Left lung (tissue), 10 donors: ENCODE results near the gene CAPNS2. TPM values are rescaled to one million over a fixed set of nuclear protein-coding genes. Genes with fewer than 3 reads are reported as not detected.

ENCODE experiments used
- ATAC-seq: fragments of 200-7000 bp; cut with Tn5 transposase; one replicate; pipeline ENCODE4 v1.9.1; 2020; ENCODE audit warnings: moderate library complexity
- DNase-seq, 4 donors: peaks; one replicate each; pipeline ENCODE4 v3.0.0-alpha.2; 2013 to 2020
- H3K27ac ChIP-seq, 2 donors: fragments of 200-600 bp; sonication (generic) in 1 of 2; one replicate each; pipeline versions ENCODE4 v1.5.0 to v1.8.0; 2020 to 2021
- H3K27me3 ChIP-seq, 2 donors: fragments of 200-600 bp; sonication (generic) in 1 of 2; one replicate each; pipeline versions ENCODE4 v1.5.0 to v1.8.0; 2020 to 2021
- H3K36me3 ChIP-seq, 2 donors: fragments of 200-600 bp; sonication (generic) in 1 of 2; one replicate each; pipeline versions ENCODE4 v1.5.0 to v1.8.0; 2020 to 2021
- H3K4me1 ChIP-seq, 2 donors: fragments of 200-600 bp; one replicate each; pipeline ENCODE4 v1.8.0; 2021
- H3K4me3 ChIP-seq, 2 donors: fragments of 200-600 bp; sonication (generic) in 1 of 2; one replicate each; pipeline versions ENCODE4 v1.5.0 to v1.8.0; 2020 to 2021; ENCODE audit warnings: mild to moderate bottlenecking in 1 of 2
- H3K9me3 ChIP-seq, 2 donors: fragments of 200-600 bp; sonication (generic) in 1 of 2; one replicate each; pipeline versions ENCODE4 v1.5.0 to v1.8.0; 2020 to 2021
- intact Hi-C, 2 donors: fragments of 100-400 bp; cut with DNase I; formaldehyde crosslinking; loops; one replicate each; pipeline versions ENCODE4 v1.11.2 to v1.14.2; 2022
- polyA plus RNA-seq, 6 donors: library from polyadenylated mRNA; unstranded; fragments of 120-200 nt; gene quantifications; one replicate each; pipeline ENCODE4 v1.2.1, GENCODE V29; 2013; ENCODE audit not compliant: insufficient read length in 6 of 6
- total RNA-seq, 2 donors: library from RNA; stranded (reverse); fragmentation: NEBNext Ultra II Directional; extraction: Animal tissue kit (Norgen Biotek cat#: 25700); gene quantifications; one replicate each; pipeline ENCODE4 v1.2.1, GENCODE V29; 2021
- TF ChIP-seq, protein P1 (sequence below), 2 donors: fragments of 200-600 bp; sonication (generic) in 1 of 2; IDR thresholded peaks; one replicate each; pipeline versions ENCODE4 v1.5.0 to v1.8.0; 2021; ENCODE audit warnings: antibody characterized with exemption in 2 of 2
- donor health status: DM: no; HTN: yes; CAD: no.
- donor health status: DM: no; HTN: no; CAD: no.

CAPNS2 gene
- total and polyA plus RNA-seq, 8 donors = 0.24 to 1.2 (median 0.32) TPM; not detected in 1

DNA sequence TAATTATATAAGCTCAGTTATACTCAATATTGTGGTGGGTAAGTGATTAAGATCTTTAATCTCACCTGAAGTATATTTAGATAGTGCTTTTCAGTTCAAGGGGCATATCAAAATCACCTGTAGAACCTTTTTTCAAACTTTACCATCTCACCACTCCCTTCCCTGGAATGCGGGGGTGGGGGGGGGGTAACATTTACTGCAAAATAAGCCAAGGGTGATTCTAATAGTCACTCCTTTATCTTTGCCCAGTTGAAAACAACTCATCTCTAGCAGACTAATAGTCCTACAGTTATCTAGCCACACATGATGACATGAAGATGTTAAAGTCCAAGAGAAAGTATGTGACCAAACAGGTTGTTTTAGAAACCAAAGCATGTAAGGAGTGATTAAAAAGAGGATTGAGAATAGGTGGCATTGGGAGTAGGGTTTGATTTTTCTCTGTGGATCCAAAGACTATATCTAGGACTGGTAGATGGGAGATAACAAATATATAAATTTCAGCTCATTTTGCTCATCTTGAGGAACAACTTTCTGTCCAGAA, 36.1 kb upstream of the CAPNS2 start:
- H3K4me1 ChIP-seq = peaks cover 0 to 8% of the 10 kb centered on the region in 2 donors
- DNase-seq (no peak), ATAC-seq (no peak)
- H3K36me3 ChIP-seq = peaks cover 0 to 33% of the 10 kb centered on the region in 2 donors
- H3K9me3 ChIP-seq = no peaks in the 10 kb centered on the region
- no peak overlapping the region for H3K4me3 ChIP-seq
- H3K27me3 ChIP-seq = no peaks in the 10 kb centered on the region
- TF ChIP-seq, protein P1, sequence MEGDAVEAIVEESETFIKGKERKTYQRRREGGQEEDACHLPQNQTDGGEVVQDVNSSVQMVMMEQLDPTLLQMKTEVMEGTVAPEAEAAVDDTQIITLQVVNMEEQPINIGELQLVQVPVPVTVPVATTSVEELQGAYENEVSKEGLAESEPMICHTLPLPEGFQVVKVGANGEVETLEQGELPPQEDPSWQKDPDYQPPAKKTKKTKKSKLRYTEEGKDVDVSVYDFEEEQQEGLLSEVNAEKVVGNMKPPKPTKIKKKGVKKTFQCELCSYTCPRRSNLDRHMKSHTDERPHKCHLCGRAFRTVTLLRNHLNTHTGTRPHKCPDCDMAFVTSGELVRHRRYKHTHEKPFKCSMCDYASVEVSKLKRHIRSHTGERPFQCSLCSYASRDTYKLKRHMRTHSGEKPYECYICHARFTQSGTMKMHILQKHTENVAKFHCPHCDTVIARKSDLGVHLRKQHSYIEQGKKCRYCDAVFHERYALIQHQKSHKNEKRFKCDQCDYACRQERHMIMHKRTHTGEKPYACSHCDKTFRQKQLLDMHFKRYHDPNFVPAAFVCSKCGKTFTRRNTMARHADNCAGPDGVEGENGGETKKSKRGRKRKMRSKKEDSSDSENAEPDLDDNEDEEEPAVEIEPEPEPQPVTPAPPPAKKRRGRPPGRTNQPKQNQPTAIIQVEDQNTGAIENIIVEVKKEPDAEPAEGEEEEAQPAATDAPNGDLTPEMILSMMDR (IDR thresholded peaks at IDR 0.05) = no peak
- H3K27ac ChIP-seq = no peak overlapping the region
- intact Hi-C loops = no loop called here

DNA sequence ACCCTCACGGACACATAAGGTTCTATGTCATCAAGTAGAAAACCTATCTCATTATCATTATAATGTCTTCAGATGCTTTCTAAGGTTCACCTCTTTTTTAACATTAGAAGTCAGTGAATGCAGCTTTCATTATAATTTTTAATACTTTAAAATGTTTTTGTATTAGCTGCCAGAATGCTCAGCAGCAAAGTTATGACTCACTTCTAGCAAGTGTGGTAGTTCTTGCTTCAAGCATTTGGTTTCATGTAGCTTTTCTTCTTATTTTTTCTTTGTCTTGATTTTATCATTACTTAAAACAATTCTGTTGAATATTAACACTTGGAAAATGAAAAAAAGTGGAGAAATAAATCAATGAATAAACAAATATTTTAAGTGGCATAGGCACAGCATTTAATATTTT, 34.3 kb upstream of the CAPNS2 start:
- DNase-seq (no peak), ATAC-seq (no peak)
- peaks cover 0 to 8% of the 10 kb centered on the region in 2 donors for H3K4me1 ChIP-seq
- intact Hi-C loops = no loop called here
- H3K27me3 ChIP-seq = no peaks in the 10 kb centered on the region
- TF ChIP-seq, protein P1 (IDR thresholded peaks at IDR 0.05) = no peak
- no peaks in the 10 kb centered on the region for H3K9me3 ChIP-seq
- H3K36me3 ChIP-seq = peaks cover 0 to 33% of the 10 kb centered on the region in 2 donors
- H3K27ac ChIP-seq = no peak overlapping the region
- H3K4me3 ChIP-seq = no peak overlapping the region

DNA sequence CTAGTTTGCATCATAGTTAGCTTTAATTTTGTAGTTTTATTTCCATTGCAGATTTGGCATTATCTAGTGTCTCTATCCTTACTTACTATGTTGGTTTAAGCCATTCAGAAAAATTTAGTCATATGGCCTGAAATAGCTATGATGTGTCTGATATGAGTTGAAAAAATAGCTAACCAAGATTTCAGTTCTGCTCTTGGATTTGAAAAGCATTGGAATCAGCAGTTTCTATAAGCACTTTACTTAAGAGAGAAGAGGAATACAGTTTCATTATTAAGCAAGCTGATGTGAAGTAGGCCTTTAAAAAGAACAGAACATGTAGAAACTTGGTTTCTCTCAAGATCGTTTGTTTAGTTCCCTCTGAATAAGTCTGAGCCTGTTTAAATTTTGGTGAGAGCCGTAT, 31.7 kb upstream of the CAPNS2 start:
- Histone ChIP-seq H3K27me3 (no peaks in the 10 kb centered on the region), H3K4me1 (peaks cover 0 to 22% of the 10 kb centered on the region in 2 donors), H3K27ac (peak overlapping the region; percentile 38 to 63), H3K4me3 (no peak overlapping the region), H3K9me3 (no peaks in the 10 kb centered on the region), H3K36me3 (peaks cover 0 to 26% of the 10 kb centered on the region in 2 donors)
- DNase-seq = no peak
- ATAC-seq = peak; percentile 72
- TF ChIP-seq, protein P1 (IDR thresholded peaks at IDR 0.05) = no peak
- intact Hi-C loops = no loop called here

DNA sequence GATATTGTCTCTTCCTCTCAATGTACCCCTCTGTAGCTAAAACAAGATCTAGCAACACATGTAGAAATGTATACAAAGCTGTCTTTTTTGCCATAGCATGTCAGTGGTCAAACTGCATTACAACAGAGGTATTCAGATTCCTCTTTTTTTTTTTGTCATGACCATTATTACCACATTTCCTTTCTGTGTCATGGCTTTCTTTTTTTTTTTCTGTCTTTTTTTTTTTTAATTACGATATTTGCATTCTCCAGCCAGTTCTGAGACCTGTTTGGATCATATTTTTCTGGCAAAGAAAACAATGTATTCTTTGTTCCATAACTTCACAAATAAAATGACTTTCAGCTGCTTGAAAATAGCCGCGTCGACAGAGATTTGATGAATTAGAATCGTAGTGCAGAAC, 27.4 kb upstream of the CAPNS2 start:
- ATAC-seq (no peak), DNase-seq (no peak)
- TF ChIP-seq, protein P1 (IDR thresholded peaks at IDR 0.05) = no peak
- intact Hi-C loops = no loop called here
- Histone ChIP-seq H3K27ac (peak overlapping the region in 1 of 2 donors; percentile 75), H3K27me3 (no peaks in the 10 kb centered on the region), H3K36me3 (no peaks in the 10 kb centered on the region), H3K4me3 (no peak overlapping the region), H3K4me1 (peaks cover 0 to 22% of the 10 kb centered on the region in 2 donors), H3K9me3 (no peaks in the 10 kb centered on the region)

DNA sequence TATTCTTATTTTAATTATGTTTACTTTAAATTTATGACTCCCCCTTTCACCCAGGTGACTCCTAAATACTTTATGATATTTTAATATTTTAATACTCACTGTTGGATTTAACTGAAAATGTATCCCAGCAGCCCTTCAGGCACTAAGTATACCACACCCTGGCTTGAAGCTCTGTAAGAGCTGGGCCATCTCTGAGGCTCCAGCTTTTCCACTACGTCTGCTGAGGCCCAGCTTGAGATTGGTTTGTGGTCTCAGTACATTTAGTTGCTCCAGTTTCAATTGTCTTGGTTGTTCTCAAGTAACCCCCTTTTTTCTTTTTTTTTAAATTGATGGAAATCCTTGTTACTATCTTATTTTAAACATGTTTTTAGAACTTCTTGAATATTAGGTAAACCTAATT, 27.0 kb upstream of the CAPNS2 start:
- intact Hi-C loops = no loop called here
- TF ChIP-seq, protein P1 (IDR thresholded peaks at IDR 0.05) = no peak
- peaks cover 0 to 20% of the 10 kb centered on the region in 2 donors for H3K4me1 ChIP-seq
- peak overlapping the region in 1 of 2 donors; percentile 75 for H3K27ac ChIP-seq
- ATAC-seq = no peak
- no peak overlapping the region for H3K4me3 ChIP-seq
- no peaks in the 10 kb centered on the region for H3K27me3 ChIP-seq
- peaks cover 0 to 4% of the 10 kb centered on the region in 2 donors for H3K36me3 ChIP-seq
- no peaks in the 10 kb centered on the region for H3K9me3 ChIP-seq
- no peak for DNase-seq
